ENCODE data around the gene BCLAF3. TPM values are rescaled to one million over a fixed set of nuclear protein-coding genes. Genes with fewer than 3 reads are reported as not detected.

The BCLAF3 gene
- total and polyA plus RNA-seq, 8 donors: 11.1 to 20.5 (median 16.9) TPM

DNA sequence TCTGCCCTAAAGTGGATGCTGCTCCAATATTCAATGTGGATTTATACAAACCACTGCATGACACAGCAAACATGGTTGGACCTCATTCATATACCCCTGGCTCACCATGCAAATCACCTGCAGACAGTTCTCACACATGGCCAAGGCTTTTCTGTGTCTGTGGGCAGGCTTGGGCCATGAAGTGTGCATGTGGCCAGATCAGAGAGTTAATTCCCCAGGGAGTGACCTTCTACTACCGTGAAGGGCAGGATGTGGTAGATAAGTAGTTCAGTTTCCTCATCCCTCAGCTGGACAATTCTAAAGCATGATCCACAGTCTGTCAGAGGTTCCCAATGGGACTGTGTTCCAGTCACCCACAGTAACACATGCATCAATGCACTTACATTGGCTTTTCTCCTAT lies 24.6 kb upstream of the BCLAF3 start:
- TF ChIP-seq, protein P1, sequence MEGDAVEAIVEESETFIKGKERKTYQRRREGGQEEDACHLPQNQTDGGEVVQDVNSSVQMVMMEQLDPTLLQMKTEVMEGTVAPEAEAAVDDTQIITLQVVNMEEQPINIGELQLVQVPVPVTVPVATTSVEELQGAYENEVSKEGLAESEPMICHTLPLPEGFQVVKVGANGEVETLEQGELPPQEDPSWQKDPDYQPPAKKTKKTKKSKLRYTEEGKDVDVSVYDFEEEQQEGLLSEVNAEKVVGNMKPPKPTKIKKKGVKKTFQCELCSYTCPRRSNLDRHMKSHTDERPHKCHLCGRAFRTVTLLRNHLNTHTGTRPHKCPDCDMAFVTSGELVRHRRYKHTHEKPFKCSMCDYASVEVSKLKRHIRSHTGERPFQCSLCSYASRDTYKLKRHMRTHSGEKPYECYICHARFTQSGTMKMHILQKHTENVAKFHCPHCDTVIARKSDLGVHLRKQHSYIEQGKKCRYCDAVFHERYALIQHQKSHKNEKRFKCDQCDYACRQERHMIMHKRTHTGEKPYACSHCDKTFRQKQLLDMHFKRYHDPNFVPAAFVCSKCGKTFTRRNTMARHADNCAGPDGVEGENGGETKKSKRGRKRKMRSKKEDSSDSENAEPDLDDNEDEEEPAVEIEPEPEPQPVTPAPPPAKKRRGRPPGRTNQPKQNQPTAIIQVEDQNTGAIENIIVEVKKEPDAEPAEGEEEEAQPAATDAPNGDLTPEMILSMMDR (IDR thresholded peaks at IDR 0.05): no peak
- no peaks in the 10 kb centered on the region for H3K4me1 ChIP-seq
- intact Hi-C loops (cut with DNase I): no loop called here
- peaks cover 0 to 10% of the 10 kb centered on the region in 2 donors for H3K9me3 ChIP-seq
- no peak overlapping the region for H3K4me3 ChIP-seq
- no peak for ATAC-seq
- H3K27me3 ChIP-seq: no peaks in the 10 kb centered on the region
- no peaks in the 10 kb centered on the region for H3K36me3 ChIP-seq
- H3K27ac ChIP-seq: no peak overlapping the region
- DNase-seq: no peak

DNA sequence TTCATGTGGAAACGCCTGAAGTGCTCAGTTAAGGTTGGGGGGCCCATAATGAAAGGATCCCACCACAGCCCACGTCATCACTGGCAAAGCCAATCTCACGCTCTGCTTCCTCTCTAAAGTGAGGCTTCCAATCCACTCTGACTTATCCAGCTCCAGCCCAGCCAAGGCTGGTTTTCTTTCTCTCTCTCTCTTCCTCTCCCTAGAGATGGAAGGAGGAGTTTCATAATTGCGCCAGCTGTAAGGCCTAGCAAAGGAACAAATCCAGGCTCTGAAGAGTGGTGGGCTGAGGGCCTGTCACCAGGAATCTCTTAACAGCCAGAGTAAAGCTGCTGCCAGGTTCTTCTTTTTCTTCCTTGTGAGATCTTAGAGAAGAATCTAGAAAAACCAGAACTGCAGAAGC lies 20.7 kb upstream of the BCLAF3 start:
- DNase-seq (no peak), ATAC-seq (no peak)
- Histone ChIP-seq H3K4me1 (no peaks in the 10 kb centered on the region), H3K36me3 (no peaks in the 10 kb centered on the region), H3K27ac (no peak overlapping the region), H3K27me3 (no peaks in the 10 kb centered on the region), H3K9me3 (peaks cover 0 to 10% of the 10 kb centered on the region in 2 donors), H3K4me3 (no peak overlapping the region)
- intact Hi-C loops (cut with DNase I): no loop called here
- TF ChIP-seq, protein P1 (IDR thresholded peaks at IDR 0.05): no peak

DNA sequence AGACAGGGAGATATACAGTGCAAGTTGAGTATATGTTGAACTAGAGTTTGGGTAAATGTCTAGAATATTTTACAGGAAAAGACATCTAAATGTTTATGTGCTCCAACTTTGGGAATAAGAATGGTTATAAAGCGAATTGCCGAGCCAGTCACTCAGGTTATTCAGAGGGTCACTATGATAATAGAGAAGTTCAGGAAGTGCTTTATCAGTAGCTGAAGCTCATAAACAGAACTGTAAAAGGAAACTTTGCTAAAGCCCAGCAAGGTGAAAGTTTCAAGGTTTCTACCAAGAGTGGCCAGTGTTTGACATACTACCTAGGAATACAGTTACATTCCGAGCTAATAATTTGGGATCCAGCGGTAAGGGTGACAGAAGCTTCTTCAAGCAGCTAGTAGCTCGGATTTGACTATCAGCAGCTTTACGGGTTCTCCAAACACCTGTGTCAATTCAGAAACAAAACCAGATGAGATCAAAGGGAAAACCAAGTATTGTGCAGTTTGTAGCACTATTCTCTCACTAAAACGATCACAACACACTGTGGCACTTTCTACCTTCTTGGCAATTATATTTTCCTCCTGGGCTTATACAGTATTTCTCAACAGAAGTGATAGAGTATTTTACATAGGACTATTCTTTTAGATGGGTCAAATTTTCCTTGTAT lies 17.2 kb upstream of the BCLAF3 start:
- intact Hi-C loops (cut with DNase I): no loop called here

DNA sequence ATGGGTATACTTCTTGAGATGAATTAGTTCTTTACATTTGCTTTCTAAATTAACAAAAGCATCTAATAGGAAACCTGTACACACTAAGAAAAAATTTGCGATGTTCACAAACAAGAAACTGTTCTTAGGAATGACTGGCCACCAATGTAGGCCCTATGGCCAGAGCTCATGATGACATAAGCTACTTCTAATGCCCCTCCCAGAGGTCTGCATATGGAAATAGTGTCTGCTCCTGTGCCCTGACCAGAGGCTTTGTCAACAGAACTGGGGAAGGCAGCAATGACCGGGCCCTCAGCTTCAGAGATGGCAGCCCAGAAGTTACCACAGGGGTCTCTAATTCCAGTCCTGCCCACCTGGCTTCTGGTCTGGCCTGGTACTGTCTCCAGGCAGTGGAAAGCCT lies 15.0 kb upstream of the BCLAF3 start:
- Histone ChIP-seq H3K27me3 (no peaks in the 10 kb centered on the region), H3K4me3 (no peak overlapping the region), H3K36me3 (no peaks in the 10 kb centered on the region), H3K9me3 (no peaks in the 10 kb centered on the region), H3K4me1 (no peaks in the 10 kb centered on the region), H3K27ac (no peak overlapping the region)
- ATAC-seq: no peak
- DNase-seq: no peak
- intact Hi-C loops (cut with DNase I): no loop called here
- TF ChIP-seq, protein P1 (IDR thresholded peaks at IDR 0.05): no peak

More for the DNA sequence above, 17.2 kb upstream of the BCLAF3 start:
- no peaks in the 10 kb centered on the region for H3K36me3 ChIP-seq
- TF ChIP-seq, protein P1 (IDR thresholded peaks at IDR 0.05): no peak
- H3K9me3 ChIP-seq: no peaks in the 10 kb centered on the region
- H3K27ac ChIP-seq: no peak overlapping the region
- DNase-seq (no peak), ATAC-seq (no peak)
- no peaks in the 10 kb centered on the region for H3K4me1 ChIP-seq
- H3K27me3 ChIP-seq: no peaks in the 10 kb centered on the region
- no peak overlapping the region for H3K4me3 ChIP-seq

DNA sequence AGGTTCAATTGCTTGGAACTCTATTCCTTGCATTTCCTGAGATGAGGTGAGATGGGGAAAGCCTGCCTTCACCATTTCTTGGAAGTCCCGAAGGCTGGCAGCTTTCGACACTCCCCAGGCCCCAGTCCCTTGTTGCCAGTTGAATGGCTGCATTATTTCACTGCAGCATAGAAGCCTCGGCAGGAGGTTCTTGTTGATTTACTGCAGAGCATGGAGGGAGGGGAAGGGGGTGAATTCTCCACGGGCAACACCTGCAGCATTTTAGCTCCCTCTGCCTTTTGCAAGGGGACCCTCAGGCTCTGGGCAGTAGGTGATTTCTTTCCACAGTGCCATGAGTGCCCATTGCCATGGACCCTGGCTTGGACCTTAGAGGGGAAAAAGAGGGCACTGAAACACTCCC lies 10.7 kb upstream of the BCLAF3 start:
- H3K27ac ChIP-seq: no peak overlapping the region
- H3K4me1 ChIP-seq: no peaks in the 10 kb centered on the region
- TF ChIP-seq, protein P1 (IDR thresholded peaks at IDR 0.05): no peak
- H3K36me3 ChIP-seq: no peaks in the 10 kb centered on the region
- DNase-seq: no peak
- no peak for ATAC-seq
- no peak overlapping the region for H3K4me3 ChIP-seq
- no peaks in the 10 kb centered on the region for H3K27me3 ChIP-seq
- intact Hi-C loops (cut with DNase I): no loop called here
- H3K9me3 ChIP-seq: no peaks in the 10 kb centered on the region

All from left lung (tissue), 10 donors.